Epithelial cell of prostate (primary cell): ENCODE measurements around the gene MRPS6.

Experiments
- DNase-seq: peaks from one replicate; pipeline ENCODE4 v3.0.0-alpha.2; 2011; ENCODE audit warnings: low read depth, low spot score
- H3K27ac ChIP-seq: fragments of 450-650 bp; 2 replicates; pipeline ENCODE4 v1.5.1; 2017; ENCODE audit warnings: mild to moderate bottlenecking

The MRPS6 gene

GRCh38 chr21:34065027-34065426, 8.4 kb upstream of the MRPS6 start:
- DNase-seq, result no peak
- H3K27ac ChIP-seq, result no peak overlapping the region

DNA sequence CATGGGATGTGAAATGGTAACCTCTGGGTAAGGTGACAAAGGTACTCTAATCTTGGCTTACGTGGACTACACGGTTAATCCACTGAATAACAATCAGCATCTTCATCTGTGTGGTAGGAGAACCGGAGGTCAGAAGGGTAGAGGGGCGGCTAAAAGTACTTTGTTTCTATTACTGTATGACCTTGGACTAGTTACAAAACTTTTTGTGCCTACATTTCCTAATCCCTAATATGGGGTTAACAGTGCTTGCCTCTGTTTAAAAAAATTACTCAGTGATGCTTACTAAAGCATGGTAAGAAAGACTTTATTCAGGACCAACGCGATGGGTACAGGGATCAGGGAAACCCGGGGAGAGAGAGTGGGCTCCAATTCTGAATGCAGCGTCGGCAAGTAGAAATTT, 1.7 kb upstream of the MRPS6 start:
- H3K27ac ChIP-seq, result no peak overlapping the region
- no peak for DNase-seq

GRCh38 chr21:34072145-34073031, 990 bp upstream of the MRPS6 start:
- H3K27ac ChIP-seq, result peak overlapping the region; percentile 71
- no peak for DNase-seq

- H3K27ac ChIP-seq, result peak overlapping the region; percentile 71
- no peak for DNase-seq
These were observed 438 bp downstream of the MRPS6 start for GRCh38 chr21:34073749-34074282.

DNA sequence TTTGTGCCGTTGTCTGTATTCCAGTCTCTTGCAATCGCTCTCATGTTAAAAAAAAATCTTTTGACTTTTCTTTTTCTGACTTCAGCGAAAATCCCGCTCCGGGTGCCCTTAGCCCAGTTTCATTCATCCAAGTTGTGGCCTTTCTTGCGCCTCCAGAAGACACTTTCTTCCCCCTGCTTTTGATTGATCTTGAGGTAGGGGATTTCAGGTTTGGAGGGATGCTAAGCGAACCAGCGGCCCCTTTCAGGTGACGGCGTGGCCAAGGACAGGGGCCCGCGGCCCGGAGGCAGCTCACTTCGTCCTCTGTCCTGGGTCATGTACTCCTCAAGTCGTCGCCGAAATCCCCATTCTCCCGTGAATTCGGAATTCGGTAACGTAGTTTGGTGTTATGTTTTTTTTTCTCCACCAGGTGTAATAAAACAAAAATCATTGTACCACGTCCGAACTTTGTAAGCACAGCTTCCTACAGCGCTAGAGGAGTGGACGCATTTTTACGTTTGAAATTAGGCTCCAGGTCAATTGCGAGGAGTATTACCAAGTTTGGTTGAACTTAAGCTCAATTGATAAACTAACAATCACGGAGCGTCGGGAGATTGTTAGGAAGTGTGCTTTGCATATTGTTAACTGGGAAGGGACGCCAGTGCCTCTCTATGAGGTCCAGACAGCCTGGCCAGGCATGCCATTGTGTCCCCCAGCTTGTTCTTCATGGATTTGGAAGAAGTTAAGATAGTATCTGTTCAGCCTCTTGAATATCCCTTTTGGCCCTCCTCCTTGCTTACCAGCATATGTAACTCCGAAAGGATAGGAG, 1.1 kb downstream of the MRPS6 start:
- DNase-seq, result no peak
- peak overlapping the region; percentile 71 for H3K27ac ChIP-seq

GRCh38 chr21:34075091-34075425, 1.7 kb downstream of the MRPS6 start:
- no peak overlapping the region for H3K27ac ChIP-seq
- DNase-seq, result no peak

DNA sequence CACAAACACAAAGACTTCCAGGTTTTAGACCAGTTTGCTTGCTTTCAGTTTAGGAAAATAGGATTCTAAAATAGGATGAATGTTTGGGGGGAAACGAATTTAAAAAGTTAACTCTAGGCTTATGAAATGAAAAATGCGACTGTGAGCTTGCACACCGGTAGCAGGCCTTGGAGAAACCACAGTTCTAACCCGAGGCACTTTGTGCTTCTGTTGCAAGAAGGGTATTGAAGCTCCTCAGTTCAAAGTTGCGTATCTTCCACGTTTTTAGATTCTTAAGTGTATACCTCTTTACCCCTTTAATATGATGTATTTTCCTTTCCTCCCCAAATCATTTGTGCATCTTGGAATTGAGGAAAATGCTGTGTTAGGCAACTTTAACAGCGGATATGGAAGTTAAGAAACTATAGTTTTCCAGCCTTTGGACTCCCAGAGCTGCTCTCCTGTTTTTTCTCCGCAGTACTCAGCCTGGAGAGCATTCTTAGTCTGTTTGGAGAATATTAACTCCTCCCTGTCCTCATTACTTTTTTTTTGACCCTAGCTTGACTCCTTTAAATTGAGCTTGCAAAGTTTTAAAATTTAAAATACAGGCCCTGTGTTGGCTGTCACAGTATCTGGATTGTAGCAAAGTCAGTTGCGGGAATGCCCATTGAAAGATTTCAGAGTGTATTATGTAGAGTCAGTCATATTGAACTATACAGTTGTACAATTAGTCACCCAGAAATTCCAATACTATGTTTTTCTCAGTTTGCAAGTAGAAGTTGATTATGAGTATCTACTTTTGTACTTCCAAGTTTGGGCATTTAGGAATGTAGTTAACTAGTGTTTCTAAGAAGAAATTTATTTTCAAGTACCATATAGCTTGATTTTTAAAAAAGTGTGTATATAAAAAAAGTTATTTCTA, 2.6 kb downstream of the MRPS6 start:
- DNase-seq, result no peak
- no peak overlapping the region for H3K27ac ChIP-seq

GRCh38 chr21:34076835-34077234, 3.5 kb downstream of the MRPS6 start:
- DNase-seq, result no peak
- no peak overlapping the region for H3K27ac ChIP-seq

- DNase-seq, result no peak
- H3K27ac ChIP-seq, result no peak overlapping the region
These were observed 4.5 kb downstream of the MRPS6 start for GRCh38 chr21:34077888-34078287.

DNA sequence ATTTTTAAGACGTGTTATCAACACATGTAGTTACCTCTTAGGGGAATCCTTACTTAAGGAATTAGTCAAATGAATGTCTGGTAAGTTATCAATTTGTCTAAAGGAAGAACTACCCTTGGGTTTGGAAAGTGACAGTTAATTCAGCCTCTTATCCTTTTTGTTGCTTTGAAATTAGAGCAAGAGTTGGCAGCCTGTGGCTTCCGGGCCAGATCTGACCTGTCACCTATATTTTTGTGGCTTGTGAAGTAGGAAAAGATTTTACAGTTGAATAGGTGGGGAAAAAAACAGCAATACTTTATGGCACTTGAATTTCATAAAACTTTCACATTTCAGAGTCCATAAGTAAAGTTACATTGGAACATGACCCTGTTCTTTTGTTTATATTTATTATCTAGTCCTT, 5.5 kb downstream of the MRPS6 start:
- DNase-seq, result no peak
- H3K27ac ChIP-seq, result no peak overlapping the region

GRCh38 chr21:34080710-34081109, 7.3 kb downstream of the MRPS6 start:
- H3K27ac ChIP-seq, result no peak overlapping the region
- DNase-seq, result no peak

DNA sequence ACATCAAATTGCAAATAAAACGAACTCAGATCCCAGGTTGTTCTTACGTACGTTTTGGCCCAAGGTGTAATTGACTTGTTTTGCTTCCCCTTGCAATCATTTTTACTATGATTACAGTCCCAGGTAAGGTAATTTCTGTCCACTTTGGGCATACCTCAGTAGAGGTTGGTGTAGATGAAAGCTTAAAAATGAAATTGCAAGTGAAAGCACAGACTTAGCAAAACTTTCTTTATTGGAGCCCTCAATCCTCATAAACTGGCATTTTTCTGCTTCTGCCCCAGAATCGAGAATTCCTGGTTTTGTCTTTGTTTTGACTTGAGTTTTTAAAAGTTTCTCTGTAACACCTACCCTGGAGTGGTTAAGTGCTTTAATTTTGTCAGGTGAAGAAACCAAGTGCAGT, 9.4 kb downstream of the MRPS6 start:
- DNase-seq, result no peak
- no peak overlapping the region for H3K27ac ChIP-seq

DNA sequence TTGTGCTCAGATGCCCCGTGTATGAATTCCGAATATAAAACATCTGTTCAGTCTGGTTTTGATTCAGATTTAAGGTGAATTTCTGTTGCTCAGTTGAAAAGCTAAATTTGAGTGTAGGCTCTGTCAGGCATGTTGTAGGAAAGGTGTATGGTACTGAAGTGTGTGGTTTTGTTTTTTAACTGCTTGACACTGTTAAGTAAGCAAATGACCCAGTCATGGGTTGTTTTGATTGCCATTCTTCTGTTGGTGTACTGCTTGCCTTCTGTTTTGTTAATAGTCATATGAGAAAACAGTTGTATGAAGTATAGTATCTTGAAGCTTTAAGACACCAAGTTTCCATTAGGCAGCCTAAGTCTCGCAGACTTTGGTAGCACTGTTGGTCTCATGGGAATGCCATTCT, 10.0 kb downstream of the MRPS6 start:
- H3K27ac ChIP-seq, result no peak overlapping the region
- no peak for DNase-seq

DNA sequence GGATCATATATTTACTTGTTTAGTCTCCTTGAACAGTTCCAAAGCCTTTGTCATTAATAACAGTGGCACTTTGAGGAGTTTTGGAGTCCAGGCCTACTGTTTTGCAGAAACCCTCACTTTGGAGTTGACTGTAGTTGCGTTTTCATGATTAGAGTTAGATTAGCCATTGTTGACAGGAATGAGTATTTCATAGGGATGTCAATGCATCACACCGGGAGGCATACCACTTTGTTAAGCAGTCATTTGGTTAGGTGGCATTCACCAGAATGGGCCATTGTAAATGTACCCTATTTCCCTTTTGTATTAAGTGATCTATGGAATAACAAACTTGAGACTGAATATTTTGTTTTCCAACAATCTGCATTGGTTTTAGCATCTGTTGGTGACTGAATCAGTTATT, 11.8 kb downstream of the MRPS6 start:
- H3K27ac ChIP-seq, result no peak overlapping the region
- no peak for DNase-seq

GRCh38 chr21:34086887-34087306, 13.5 kb downstream of the MRPS6 start:
- no peak for DNase-seq
- no peak overlapping the region for H3K27ac ChIP-seq

- no peak for DNase-seq
- H3K27ac ChIP-seq, result no peak overlapping the region
These were observed 15.4 kb downstream of the MRPS6 start for GRCh38 chr21:34088752-34089151.

DNA sequence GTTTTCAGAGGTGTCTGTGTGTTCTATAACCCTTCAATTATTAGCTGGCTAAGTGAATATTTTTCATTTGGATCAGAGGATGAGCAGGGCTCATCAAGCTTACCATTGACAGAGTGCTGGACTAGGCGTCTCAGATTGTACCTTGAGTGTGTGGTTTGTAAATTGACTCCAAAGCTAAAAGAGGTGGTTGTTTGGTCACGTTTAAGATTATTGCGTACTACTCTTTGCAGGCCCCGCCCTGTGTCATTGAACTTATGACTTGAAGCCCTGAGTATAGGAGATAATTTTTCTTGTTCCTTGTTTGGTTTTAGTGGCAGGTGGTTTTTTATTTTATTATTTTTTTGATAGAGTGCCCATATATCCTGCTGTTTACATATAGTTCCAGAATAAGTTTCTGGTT, 17.7 kb downstream of the MRPS6 start:
- no peak overlapping the region for H3K27ac ChIP-seq
- no peak for DNase-seq

GRCh38 chr21:34091607-34092006, 18.2 kb downstream of the MRPS6 start:
- no peak for DNase-seq

GRCh38 chr21:34092262-34092921, 19.0 kb downstream of the MRPS6 start:
- no peak overlapping the region for H3K27ac ChIP-seq
- no peak for DNase-seq

More at GRCh38 chr21:34091607-34092006, 18.2 kb downstream of the MRPS6 start:
- no peak overlapping the region for H3K27ac ChIP-seq

DNA sequence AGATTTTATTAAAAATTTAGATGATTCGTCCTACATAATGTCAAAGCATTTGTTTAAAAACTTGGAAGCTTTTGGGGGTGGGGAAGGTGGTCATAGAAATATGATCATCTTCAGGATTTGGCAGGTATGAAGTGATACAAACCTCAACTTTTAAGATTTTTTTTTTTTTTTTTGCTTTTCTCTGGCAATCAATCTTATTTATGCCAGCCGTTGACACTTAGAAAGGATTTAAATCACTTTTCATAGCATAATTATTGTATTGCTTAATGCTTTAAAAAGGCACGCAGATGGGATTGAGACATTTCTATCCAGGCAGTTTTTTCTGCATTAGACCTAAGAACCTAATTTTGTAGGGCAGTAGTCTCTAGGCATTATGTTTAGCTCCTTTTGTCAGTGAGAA, 19.7 kb downstream of the MRPS6 start:
- DNase-seq, result no peak
- no peak overlapping the region for H3K27ac ChIP-seq
